Neural progenitor cell (in vitro differentiated cells): ENCODE measurements around the gene CIAPIN1. TPM values are rescaled to one million over a fixed set of nuclear protein-coding genes. Genes with fewer than 3 reads are reported as not detected.
A peak's percentile ranks its signal among the peaks of the same experiment; 100 is the strongest.

Experiments
- DNase-seq: peaks from one replicate; pipeline ENCODE4 v3.0.0-alpha.2; 2016; ENCODE audit warnings: low spot score
- H2AFZ ChIP-seq: fragments of 200-600 bp; sonication (generic); replicated peaks from 2 replicates; pipeline ENCODE4 v1.6.1; 2016; ENCODE audit warnings: antibody characterized with exemption
- H3F3A ChIP-seq: fragments of 200-600 bp; sonication (generic); 2 replicates; pipeline ENCODE4 v1.6.1; 2016; ENCODE audit warnings: antibody characterized with exemption, low read depth
- H3K27ac ChIP-seq: fragments of 200-600 bp; sonication (generic); 2 replicates; pipeline ENCODE4 v1.5.1; 2016; ENCODE audit warnings: mild to moderate bottlenecking
- H3K27me3 ChIP-seq: fragments of 200-600 bp; sonication (generic); 2 replicates; pipeline ENCODE4 v1.6.1; 2016; ENCODE audit warnings: mild to moderate bottlenecking, moderate library complexity
- H3K36me3 ChIP-seq: fragments of 200-600 bp; sonication (generic); 2 replicates; pipeline ENCODE4 v1.5.1; 2016
- H3K4me1 ChIP-seq: fragments of 200-600 bp; sonication (generic); 2 replicates; pipeline ENCODE4 v1.6.1; 2016; ENCODE audit warnings: mixed run types
- H3K4me2 ChIP-seq: fragments of 200-600 bp; sonication (generic); 2 replicates; pipeline ENCODE4 v1.6.1; 2016
- H3K4me3 ChIP-seq: fragments of 200-600 bp; sonication (generic); 2 replicates; pipeline ENCODE4 v1.5.1; 2016
- H3K79me2 ChIP-seq: fragments of 200-600 bp; sonication (generic); 2 replicates; pipeline ENCODE4 v1.6.1; 2016; ENCODE audit warnings: low read depth
- H3K9ac ChIP-seq: fragments of 200-600 bp; sonication (generic); 2 replicates; pipeline ENCODE4 v1.6.1; 2016
- H3K9me3 ChIP-seq: fragments of 200-600 bp; sonication (generic); 2 replicates; pipeline ENCODE4 v1.5.1; 2016; ENCODE audit warnings: low read depth
- H4K20me1 ChIP-seq: fragments of 200-600 bp; sonication (generic); 2 replicates; pipeline ENCODE4 v1.6.1; 2016; ENCODE audit warnings: low read depth
- H3K27ac Mint-ChIP-seq: 3 replicates; pipeline ENCODE4 v1.8.0; 2021; ENCODE audit warnings: mixed read lengths
- H3K27me3 Mint-ChIP-seq: 2 replicates; pipeline ENCODE4 v1.8.0; 2022; ENCODE audit warnings: low read depth, mild to moderate bottlenecking, inconsistent platforms, moderate library complexity, mixed read lengths; ENCODE audit not compliant: insufficient read depth
- H3K36me3 Mint-ChIP-seq: 3 replicates; pipeline ENCODE4 v1.8.0; 2021; ENCODE audit warnings: mixed read lengths
- H3K4me1 Mint-ChIP-seq: 3 replicates; pipeline ENCODE4 v1.8.0; 2021; ENCODE audit warnings: mixed read lengths
- H3K4me3 Mint-ChIP-seq: 3 replicates; pipeline ENCODE4 v1.8.0; 2021; ENCODE audit warnings: mild to moderate bottlenecking, moderate library complexity, mixed read lengths
- H3K9me3 Mint-ChIP-seq: 3 replicates; pipeline ENCODE4 v1.8.0; 2020; ENCODE audit warnings: mixed read lengths
- EZH2 ChIP-seq: fragments of 200-600 bp; sonication (generic); IDR thresholded peaks from 2 replicates; pipeline ENCODE4 v1.6.1; 2017; ENCODE audit warnings: antibody characterized with exemption, mild to moderate bottlenecking, moderate library complexity
- EZH2phosphoT487 ChIP-seq: fragments of 200-600 bp; sonication (generic); IDR thresholded peaks from 2 replicates; pipeline ENCODE4 v1.6.1; 2017; ENCODE audit warnings: antibody characterized with exemption
- total RNA-seq: library from RNA; depleted of rRNA; stranded (reverse); fragments of >200 nt; gene quantifications from 2 replicates; pipeline ENCODE4 v1.2.3, GENCODE V29; 2015; ENCODE audit warnings: low replicate concordance
- TF ChIP-seq, protein P1 (sequence below): fragments of 200-600 bp; sonication (generic); IDR thresholded peaks from 2 replicates; pipeline ENCODE4 v1.5.1; 2017; ENCODE audit warnings: antibody characterized with exemption, mild to moderate bottlenecking

CIAPIN1 gene
- total RNA-seq, 1 donor from 2014 or later = 89.2 TPM

DNA sequence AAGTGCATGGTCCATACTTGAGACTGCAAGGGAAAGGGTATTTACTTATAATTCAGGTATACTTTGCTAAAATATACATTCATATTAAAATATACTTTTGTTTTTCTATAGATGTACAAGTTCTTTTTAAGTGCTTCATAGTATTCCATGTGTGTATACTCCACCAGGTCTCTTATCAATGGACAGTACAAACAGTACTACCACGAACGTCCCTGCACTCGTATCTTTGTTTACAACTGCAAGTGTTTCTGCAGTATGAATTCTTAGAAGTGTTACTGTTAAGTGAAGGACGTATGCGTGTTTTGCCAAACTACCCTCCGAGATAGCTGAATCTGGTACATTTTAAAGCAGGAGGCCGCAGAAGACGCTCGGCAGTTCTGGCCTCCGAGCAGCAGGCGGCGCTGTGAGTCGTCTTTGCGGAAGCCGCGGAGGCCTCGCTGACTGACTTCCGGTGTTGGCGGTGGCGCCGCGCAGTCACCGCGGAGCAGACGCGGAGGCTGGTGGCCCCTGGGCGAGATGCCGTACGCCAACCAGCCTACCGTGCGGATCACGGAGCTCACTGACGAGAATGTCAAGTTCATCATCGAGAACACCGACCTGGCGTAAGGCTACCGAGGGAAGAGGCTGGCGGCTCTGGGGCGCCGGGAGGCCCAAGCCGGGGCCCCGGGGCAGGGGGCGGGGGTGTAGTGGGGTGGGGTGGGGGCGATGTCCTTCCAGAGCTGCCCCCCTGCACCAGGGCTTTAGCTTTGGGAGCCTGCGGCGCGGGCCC, 15.2 kb upstream of the CIAPIN1 start, which contains the start of gene POLR2C:
TSS of gene POLR2C (plus strand) at position 471 of the 769 bp plus-strand sequence. CDS start at position 517, 46 bp downstream.
- H2AFZ ChIP-seq = no peak within 1 kb of the TSS
- peaks cover 6% of the 10 kb centered on the region for H3K4me1 ChIP-seq
- peaks cover 4% of the 10 kb centered on the region for H4K20me1 ChIP-seq
- no peaks in the 10 kb centered on the region for H3K27me3 Mint-ChIP-seq
- no peaks in the 10 kb centered on the region for H3K27me3 ChIP-seq
- H3K9me3 ChIP-seq = no peaks in the 10 kb centered on the region
- no peaks in the 10 kb centered on the region for H3K36me3 ChIP-seq
- TF ChIP-seq, protein P1, sequence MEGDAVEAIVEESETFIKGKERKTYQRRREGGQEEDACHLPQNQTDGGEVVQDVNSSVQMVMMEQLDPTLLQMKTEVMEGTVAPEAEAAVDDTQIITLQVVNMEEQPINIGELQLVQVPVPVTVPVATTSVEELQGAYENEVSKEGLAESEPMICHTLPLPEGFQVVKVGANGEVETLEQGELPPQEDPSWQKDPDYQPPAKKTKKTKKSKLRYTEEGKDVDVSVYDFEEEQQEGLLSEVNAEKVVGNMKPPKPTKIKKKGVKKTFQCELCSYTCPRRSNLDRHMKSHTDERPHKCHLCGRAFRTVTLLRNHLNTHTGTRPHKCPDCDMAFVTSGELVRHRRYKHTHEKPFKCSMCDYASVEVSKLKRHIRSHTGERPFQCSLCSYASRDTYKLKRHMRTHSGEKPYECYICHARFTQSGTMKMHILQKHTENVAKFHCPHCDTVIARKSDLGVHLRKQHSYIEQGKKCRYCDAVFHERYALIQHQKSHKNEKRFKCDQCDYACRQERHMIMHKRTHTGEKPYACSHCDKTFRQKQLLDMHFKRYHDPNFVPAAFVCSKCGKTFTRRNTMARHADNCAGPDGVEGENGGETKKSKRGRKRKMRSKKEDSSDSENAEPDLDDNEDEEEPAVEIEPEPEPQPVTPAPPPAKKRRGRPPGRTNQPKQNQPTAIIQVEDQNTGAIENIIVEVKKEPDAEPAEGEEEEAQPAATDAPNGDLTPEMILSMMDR = peak; percentile 90
- TF ChIP-seq EZH2 (no peak), EZH2phosphoT487 (no peak)
- peaks cover 3% of the 10 kb centered on the region for H3F3A ChIP-seq
- peak within 1 kb of the TSS; percentile 97 for H3K27ac Mint-ChIP-seq
- peak within 1 kb of the TSS; percentile 90 for H3K4me2 ChIP-seq
- peaks cover 12% of the 10 kb centered on the region for H3K4me1 Mint-ChIP-seq
- peak within 1 kb of the TSS; percentile 79 for H3K4me3 ChIP-seq
- peak; percentile 92 for DNase-seq
- peaks cover 27% of the 10 kb centered on the region for H3K79me2 ChIP-seq
- peak within 1 kb of the TSS; percentile 100 for H3K4me3 Mint-ChIP-seq
- no peaks in the 10 kb centered on the region for H3K9me3 Mint-ChIP-seq
- no peak within 1 kb of the TSS for H3K27ac ChIP-seq
- H3K9ac ChIP-seq = peak within 1 kb of the TSS; percentile 89
- peaks cover 19% of the 10 kb centered on the region for H3K36me3 Mint-ChIP-seq

DNA sequence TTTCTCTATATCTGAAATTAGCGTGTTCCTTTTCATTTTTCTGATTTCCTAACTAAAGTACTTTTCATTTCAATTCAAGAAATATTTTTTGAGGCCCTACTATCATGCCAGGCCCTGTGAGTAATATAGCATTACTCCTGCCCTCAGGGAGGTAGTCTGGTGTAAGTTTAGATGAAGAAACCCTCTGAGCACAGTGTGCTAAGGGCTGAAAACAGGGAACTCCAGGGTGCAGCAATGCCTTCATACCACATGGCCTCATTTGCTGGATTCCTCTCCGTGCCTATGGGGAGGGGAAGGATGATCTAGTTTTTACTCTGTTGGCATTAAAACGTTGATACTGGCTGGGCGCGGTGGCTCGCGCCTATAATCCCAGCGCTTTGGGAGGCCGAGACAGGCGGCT, 4.8 kb upstream of the CIAPIN1 start:
- Histone ChIP-seq H3K4me2 (no peak overlapping the region), H3K4me1 (no peaks in the 10 kb centered on the region), H3K9ac (no peak overlapping the region), H4K20me1 (peaks cover 3% of the 10 kb centered on the region), H2AFZ (no peak overlapping the region), H3K4me3 (no peak overlapping the region), H3F3A (no peaks in the 10 kb centered on the region), H3K27ac (no peak overlapping the region), H3K36me3 (no peaks in the 10 kb centered on the region), H3K9me3 (no peaks in the 10 kb centered on the region), H3K27me3 (no peaks in the 10 kb centered on the region), H3K79me2 (peaks cover 4% of the 10 kb centered on the region)
- TF ChIP-seq EZH2 = no peak
- TF ChIP-seq, protein P1 = no peak
- TF ChIP-seq EZH2phosphoT487 = no peak
- Mint-ChIP-seq H3K27me3 (peaks cover 2% of the 10 kb centered on the region), H3K4me1 (peaks cover 8% of the 10 kb centered on the region), H3K9me3 (no peaks in the 10 kb centered on the region), H3K27ac (no peak overlapping the region), H3K4me3 (no peak overlapping the region), H3K36me3 (peaks cover 20% of the 10 kb centered on the region)
- no peak for DNase-seq

GRCh38 chr16:57446531-57447185, 527 bp downstream of the CIAPIN1 start:
- H3K36me3 ChIP-seq = no peaks in the 10 kb centered on the region
- peaks cover 2% of the 10 kb centered on the region for H3K27me3 Mint-ChIP-seq
- H3K36me3 Mint-ChIP-seq = peaks cover 11% of the 10 kb centered on the region
- peaks cover 56% of the 10 kb centered on the region for H3K79me2 ChIP-seq
- H3K4me1 ChIP-seq = no peaks in the 10 kb centered on the region
- no peak overlapping the region for H3K27ac ChIP-seq
- no peaks in the 10 kb centered on the region for H4K20me1 ChIP-seq
- peak overlapping the region; percentile 94 for H3K27ac Mint-ChIP-seq
- H3K9ac ChIP-seq = peak overlapping the region; percentile 88
- peak overlapping the region; percentile 95 for H3K4me3 Mint-ChIP-seq
- TF ChIP-seq EZH2phosphoT487 (no peak), EZH2 (no peak)
- TF ChIP-seq, protein P1 = no peak
- H2AFZ ChIP-seq = peak overlapping the region; percentile 80
- DNase-seq = no peak
- peaks cover 17% of the 10 kb centered on the region for H3K4me1 Mint-ChIP-seq
- no peaks in the 10 kb centered on the region for H3K9me3 Mint-ChIP-seq
- H3K4me2 ChIP-seq = peak overlapping the region; percentile 92
- no peaks in the 10 kb centered on the region for H3K9me3 ChIP-seq
- H3K4me3 ChIP-seq = peak overlapping the region; percentile 91
- no peaks in the 10 kb centered on the region for H3F3A ChIP-seq
- no peaks in the 10 kb centered on the region for H3K27me3 ChIP-seq
